Measurements from ENCODE around the gene FITM1. TPM values are rescaled to one million over a fixed set of nuclear protein-coding genes. Genes with fewer than 3 reads are reported as not detected.

The FITM1 gene
- total RNA-seq, 1 donor from 2014 or later, result 0.53 TPM

DNA sequence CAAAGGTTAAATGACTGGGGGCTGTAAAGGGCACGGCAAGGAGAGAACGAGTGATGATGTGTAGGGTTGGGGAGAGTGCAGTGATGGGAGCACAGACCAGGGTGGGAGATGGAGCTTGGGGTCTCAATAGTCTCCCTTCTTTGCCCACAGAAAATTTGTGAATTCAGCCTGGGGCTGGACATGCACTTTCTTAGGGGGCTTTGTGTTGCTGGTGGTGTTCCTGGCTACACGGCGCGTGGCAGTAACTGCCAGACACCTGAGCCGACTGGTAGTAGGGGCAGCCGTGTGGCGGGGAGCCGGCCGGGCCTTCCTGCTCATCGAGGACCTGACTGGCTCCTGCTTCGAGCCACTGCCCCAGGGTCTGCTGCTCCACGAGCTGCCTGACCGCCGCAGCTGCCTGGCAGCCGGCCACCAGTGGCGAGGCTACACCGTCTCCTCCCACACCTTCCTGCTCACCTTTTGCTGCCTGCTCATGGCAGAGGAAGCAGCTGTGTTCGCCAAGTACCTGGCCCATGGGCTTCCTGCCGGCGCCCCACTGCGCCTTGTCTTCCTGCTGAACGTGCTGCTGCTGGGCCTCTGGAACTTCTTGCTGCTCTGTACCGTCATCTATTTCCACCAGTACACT is 1.7 kb downstream of the FITM1 start:
- peaks cover 4% of the 10 kb centered on the region for H3K36me3 Mint-ChIP-seq
- H3K27ac Mint-ChIP-seq, result no peak overlapping the region
- H3K9me3 Mint-ChIP-seq, result no peaks in the 10 kb centered on the region
- TF ChIP-seq, protein P1, sequence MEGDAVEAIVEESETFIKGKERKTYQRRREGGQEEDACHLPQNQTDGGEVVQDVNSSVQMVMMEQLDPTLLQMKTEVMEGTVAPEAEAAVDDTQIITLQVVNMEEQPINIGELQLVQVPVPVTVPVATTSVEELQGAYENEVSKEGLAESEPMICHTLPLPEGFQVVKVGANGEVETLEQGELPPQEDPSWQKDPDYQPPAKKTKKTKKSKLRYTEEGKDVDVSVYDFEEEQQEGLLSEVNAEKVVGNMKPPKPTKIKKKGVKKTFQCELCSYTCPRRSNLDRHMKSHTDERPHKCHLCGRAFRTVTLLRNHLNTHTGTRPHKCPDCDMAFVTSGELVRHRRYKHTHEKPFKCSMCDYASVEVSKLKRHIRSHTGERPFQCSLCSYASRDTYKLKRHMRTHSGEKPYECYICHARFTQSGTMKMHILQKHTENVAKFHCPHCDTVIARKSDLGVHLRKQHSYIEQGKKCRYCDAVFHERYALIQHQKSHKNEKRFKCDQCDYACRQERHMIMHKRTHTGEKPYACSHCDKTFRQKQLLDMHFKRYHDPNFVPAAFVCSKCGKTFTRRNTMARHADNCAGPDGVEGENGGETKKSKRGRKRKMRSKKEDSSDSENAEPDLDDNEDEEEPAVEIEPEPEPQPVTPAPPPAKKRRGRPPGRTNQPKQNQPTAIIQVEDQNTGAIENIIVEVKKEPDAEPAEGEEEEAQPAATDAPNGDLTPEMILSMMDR (conservative IDR thresholded peaks at IDR 0.05), result no peak
- no peak overlapping the region for H3K4me3 Mint-ChIP-seq
- no peak for DNase-seq (ENCODE audit: extremely low spot score, unreplicated experiment)
- H3K4me1 Mint-ChIP-seq (ENCODE audit: unreplicated experiment), result peaks cover 14% of the 10 kb centered on the region
- no peaks in the 10 kb centered on the region for H3K27me3 Mint-ChIP-seq

GRCh38 chr14:24132976-24133375 is 2.5 kb downstream of the FITM1 start:
- H3K4me3 Mint-ChIP-seq, result no peak overlapping the region
- TF ChIP-seq, protein P1 (conservative IDR thresholded peaks at IDR 0.05), result no peak
- H3K9me3 Mint-ChIP-seq, result no peaks in the 10 kb centered on the region
- no peak overlapping the region for H3K27ac Mint-ChIP-seq
- peaks cover 15% of the 10 kb centered on the region for H3K4me1 Mint-ChIP-seq (ENCODE audit: unreplicated experiment)
- H3K27me3 Mint-ChIP-seq, result no peaks in the 10 kb centered on the region
- peaks cover 5% of the 10 kb centered on the region for H3K36me3 Mint-ChIP-seq
- DNase-seq (ENCODE audit: extremely low spot score, unreplicated experiment), result no peak

- TF ChIP-seq, protein P1 (conservative IDR thresholded peaks at IDR 0.05), result peak; percentile 50
- H3K27ac Mint-ChIP-seq, result no peak overlapping the region
- no peaks in the 10 kb centered on the region for H3K27me3 Mint-ChIP-seq
- H3K4me3 Mint-ChIP-seq, result no peak overlapping the region
- H3K36me3 Mint-ChIP-seq, result peaks cover 8% of the 10 kb centered on the region
- H3K9me3 Mint-ChIP-seq, result no peaks in the 10 kb centered on the region
- no peak for DNase-seq (ENCODE audit: extremely low spot score, unreplicated experiment)
- H3K4me1 Mint-ChIP-seq (ENCODE audit: unreplicated experiment), result peaks cover 18% of the 10 kb centered on the region
Measured at GRCh38 chr14:24133735-24134134, 3.3 kb downstream of the FITM1 start.

DNA sequence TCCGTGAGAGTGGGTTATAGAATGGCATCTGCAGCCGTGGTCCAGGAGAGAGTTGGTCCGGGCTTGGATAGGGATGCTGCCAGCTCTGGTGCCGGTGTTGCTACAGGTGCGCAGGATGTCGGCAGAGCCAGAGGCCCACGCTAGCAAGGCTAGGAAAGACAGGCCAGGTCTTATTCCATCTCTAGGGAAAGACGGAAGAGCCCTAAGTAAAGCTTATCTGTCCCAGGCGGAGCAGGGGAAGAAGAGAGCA is 5.0 kb downstream of the FITM1 start:
- TF ChIP-seq, protein P1 (conservative IDR thresholded peaks at IDR 0.05), result no peak
- H3K27ac Mint-ChIP-seq, result peak overlapping the region; percentile 87
- peak overlapping the region; percentile 94 for H3K4me3 Mint-ChIP-seq
- H3K36me3 Mint-ChIP-seq, result peaks cover 20% of the 10 kb centered on the region
- no peak for DNase-seq (ENCODE audit: extremely low spot score, unreplicated experiment)
- H3K27me3 Mint-ChIP-seq, result no peaks in the 10 kb centered on the region
- H3K4me1 Mint-ChIP-seq (ENCODE audit: unreplicated experiment), result peaks cover 29% of the 10 kb centered on the region
- H3K9me3 Mint-ChIP-seq, result no peaks in the 10 kb centered on the region

- H3K36me3 Mint-ChIP-seq, result peaks cover 20% of the 10 kb centered on the region
- peak; percentile 91 for DNase-seq (ENCODE audit: extremely low spot score, unreplicated experiment)
- no peaks in the 10 kb centered on the region for H3K27me3 Mint-ChIP-seq
- H3K4me3 Mint-ChIP-seq, result peak within 1 kb of the TSS; percentile 94
- H3K9me3 Mint-ChIP-seq, result no peaks in the 10 kb centered on the region
- peak within 1 kb of the TSS; percentile 87 for H3K27ac Mint-ChIP-seq
- TF ChIP-seq, protein P1 (conservative IDR thresholded peaks at IDR 0.05), result no peak
- peaks cover 29% of the 10 kb centered on the region for H3K4me1 Mint-ChIP-seq (ENCODE audit: unreplicated experiment)
Measured at GRCh38 chr14:24135834-24136683, 5.6 kb downstream of the FITM1 start, which contains the start of gene PSME1. Gene PSME1, plus strand, starts transcription at chr14:24136194. Its CDS starts 69 bp downstream, at chr14:24136263.

All from type B pancreatic cell (in vitro differentiated cells).